Measurements from ENCODE around the gene CDH11. TPM values are rescaled to one million over a fixed set of nuclear protein-coding genes. Genes with fewer than 3 reads are reported as not detected.

CDH11 gene
- total RNA-seq, 1 experiment from 2014 or later = 5.4 TPM

DNA sequence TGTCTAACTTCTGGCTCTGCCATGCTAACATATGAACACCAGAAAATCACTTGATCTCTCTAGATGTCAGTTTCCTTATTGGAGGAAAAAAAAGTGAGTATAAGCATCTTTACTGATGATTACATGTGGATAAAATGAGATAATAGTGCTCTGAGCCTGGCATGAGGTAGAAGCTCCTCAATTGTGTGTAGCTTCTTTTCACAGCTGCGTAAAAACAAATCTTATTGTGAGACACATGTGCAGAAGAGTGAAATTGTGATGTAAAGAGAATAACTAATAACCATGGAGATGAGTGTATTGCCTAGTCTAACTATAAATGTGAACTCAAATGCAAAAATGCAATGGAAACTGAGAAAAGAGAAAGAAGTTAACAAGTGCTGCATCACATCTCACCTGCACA is 44.7 kb downstream of the CDH11 start:
- no peak overlapping the region for H3K56ac ChIP-seq (ENCODE audit: insufficient read length, low read depth, low read length)
- H3K23me2 ChIP-seq (ENCODE audit: insufficient read length, low read depth, low read length, poor library complexity, severe bottlenecking) = no peaks in the 10 kb centered on the region
- no peak overlapping the region for H2AK5ac ChIP-seq (ENCODE audit: insufficient read length, low read length)
- H3K79me2 ChIP-seq (ENCODE audit: insufficient read depth, low read length) = no peaks in the 10 kb centered on the region
- H3K27ac Mint-ChIP-seq = no peak overlapping the region
- H3K79me1 ChIP-seq (ENCODE audit: insufficient read depth, low read depth, low read length, poor library complexity, severe bottlenecking) = no peaks in the 10 kb centered on the region
- no peaks in the 10 kb centered on the region for H4K20me1 ChIP-seq (ENCODE audit: control insufficient read depth, insufficient read depth, insufficient read length)
- no peaks in the 10 kb centered on the region for H3K9me3 Mint-ChIP-seq
- no peaks in the 10 kb centered on the region for H3K27me3 Mint-ChIP-seq (ENCODE audit: low read depth)
- H2BK5ac ChIP-seq (ENCODE audit: insufficient read length, low read length) = no peak overlapping the region
- no peak overlapping the region for H3T11ph ChIP-seq (ENCODE audit: low read length)
- H3K4ac ChIP-seq (ENCODE audit: low read depth, low read length) = no peak overlapping the region
- no peak overlapping the region for H3K23ac ChIP-seq (ENCODE audit: insufficient read length, low read depth, low read length)
- no peak overlapping the region for H2BK120ac ChIP-seq (ENCODE audit: low read depth, low read length, poor library complexity, severe bottlenecking)
- no peak overlapping the region for H2BK20ac ChIP-seq (ENCODE audit: low read depth, low read length, poor library complexity, severe bottlenecking)
- no peak overlapping the region for H3K18ac ChIP-seq (ENCODE audit: insufficient read length, low read depth, low read length)
- no peak overlapping the region for H4K8ac ChIP-seq (replicated peaks; ENCODE audit: insufficient read length, low read depth, low read length)
- no peak overlapping the region for H3K14ac ChIP-seq (ENCODE audit: insufficient read depth, low read length)
- H3K4me2 ChIP-seq (ENCODE audit: insufficient read depth, insufficient read length, low read length) = no peak overlapping the region
- no peak overlapping the region for H3K9ac ChIP-seq (ENCODE audit: extremely low read depth, insufficient read length, low read length)
- TF ChIP-seq, protein P1, sequence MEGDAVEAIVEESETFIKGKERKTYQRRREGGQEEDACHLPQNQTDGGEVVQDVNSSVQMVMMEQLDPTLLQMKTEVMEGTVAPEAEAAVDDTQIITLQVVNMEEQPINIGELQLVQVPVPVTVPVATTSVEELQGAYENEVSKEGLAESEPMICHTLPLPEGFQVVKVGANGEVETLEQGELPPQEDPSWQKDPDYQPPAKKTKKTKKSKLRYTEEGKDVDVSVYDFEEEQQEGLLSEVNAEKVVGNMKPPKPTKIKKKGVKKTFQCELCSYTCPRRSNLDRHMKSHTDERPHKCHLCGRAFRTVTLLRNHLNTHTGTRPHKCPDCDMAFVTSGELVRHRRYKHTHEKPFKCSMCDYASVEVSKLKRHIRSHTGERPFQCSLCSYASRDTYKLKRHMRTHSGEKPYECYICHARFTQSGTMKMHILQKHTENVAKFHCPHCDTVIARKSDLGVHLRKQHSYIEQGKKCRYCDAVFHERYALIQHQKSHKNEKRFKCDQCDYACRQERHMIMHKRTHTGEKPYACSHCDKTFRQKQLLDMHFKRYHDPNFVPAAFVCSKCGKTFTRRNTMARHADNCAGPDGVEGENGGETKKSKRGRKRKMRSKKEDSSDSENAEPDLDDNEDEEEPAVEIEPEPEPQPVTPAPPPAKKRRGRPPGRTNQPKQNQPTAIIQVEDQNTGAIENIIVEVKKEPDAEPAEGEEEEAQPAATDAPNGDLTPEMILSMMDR (conservative IDR thresholded peaks at IDR 0.05) = no peak
- H3K9me3 ChIP-seq (ENCODE audit: control insufficient read depth, low read depth, low read length) = no peaks in the 10 kb centered on the region
- no peak overlapping the region for H4K91ac ChIP-seq (ENCODE audit: insufficient read length, low read depth, low read length)
- H2AFZ ChIP-seq (ENCODE audit: low read length) = no peak overlapping the region
- H3K27ac ChIP-seq (ENCODE audit: insufficient read length, low read depth, low read length) = no peak overlapping the region
- H3K27me3 ChIP-seq (ENCODE audit: insufficient read depth, low read length) = no peaks in the 10 kb centered on the region
- H2BK15ac ChIP-seq (ENCODE audit: low read depth, low read length) = no peak overlapping the region
- WGBS (ENCODE audit: extremely low coverage, insufficient read length, low lambda C conversion rate) = no CpG with 5 or more reads among the region's 1 CpG
- H4K5ac ChIP-seq (ENCODE audit: insufficient read length, low read depth, low read length) = no peak overlapping the region
- no peaks in the 10 kb centered on the region; the same call in 1 of the 2 replicates for H3K4me1 ChIP-seq (ENCODE audit: insufficient read depth, low read length)
- H3K4me1 Mint-ChIP-seq = peaks cover 3 to 13% of the 10 kb centered on the region in 2 experiments
- DNase-seq = no peak
- no peak overlapping the region for H2BK12ac ChIP-seq (ENCODE audit: insufficient read length, low read depth, low read length)
- no peak overlapping the region for H3K4me3 Mint-ChIP-seq
- 0 out of 7 replicates have a peak, but pooled peaks cover 0 to 2% (median 0%) of the 10 kb centered on the region in 3 experiments for H3K36me3 Mint-ChIP-seq (ENCODE audit: insufficient read depth in 1 of 3, low read depth in 3 of 3)
